Measurements from ENCODE around the gene TSPAN1.

GRCh38 chr1:46173361-46173856, 1.5 kb upstream of the TSPAN1 start:
- no peak for TF ChIP-seq CTCF (IDR thresholded peaks at IDR 0.05; ENCODE audit: insufficient read depth, low read depth, low read length)
- TF ChIP-seq EZH2 (IDR thresholded peaks at IDR 0.05; ENCODE audit: insufficient read depth, low read length) = no peak
